HepG2 (cell line): ENCODE measurements around the gene TEX14. TPM values are rescaled to one million over a fixed set of nuclear protein-coding genes. Genes with fewer than 3 reads are reported as not detected.
A peak's percentile ranks its signal among the peaks of the same experiment; 100 is the strongest.

Experiments
- ELF4 ChIP-seq: sonication (generic); formaldehyde crosslinking; IDR thresholded peaks from 2 replicates; pipeline ENCODE4 v1.5.0; 2020; ENCODE audit warnings: missing genetic modification reagents, mild to moderate bottlenecking, moderate library complexity, borderline replicate concordance
- GPN1 ChIP-seq: sonication (generic); formaldehyde crosslinking; IDR thresholded peaks from 2 replicates; pipeline ENCODE4 v1.5.1; 2020; ENCODE audit warnings: missing genetic modification reagents, borderline replicate concordance
- HDAC1 ChIP-seq: sonication (generic); formaldehyde crosslinking; IDR thresholded peaks from 2 replicates; pipeline ENCODE4 v1.5.1; 2020; ENCODE audit warnings: mild to moderate bottlenecking, missing genetic modification reagents
- MTF1 ChIP-seq: sonication (generic); formaldehyde crosslinking; IDR thresholded peaks from 2 replicates; pipeline ENCODE4 v1.5.0; 2020; ENCODE audit warnings: missing genetic modification reagents
- POGK ChIP-seq: sonication (generic); formaldehyde crosslinking; conservative IDR thresholded peaks from 2 replicates; pipeline ENCODE4 v1.8.0; 2022; ENCODE audit warnings: mild to moderate bottlenecking, moderate library complexity, missing genetic modification reagents
- SALL1 ChIP-seq: sonication (generic); formaldehyde crosslinking; IDR thresholded peaks from 2 replicates; pipeline ENCODE4 v1.8.0; 2022; ENCODE audit warnings: mild to moderate bottlenecking, missing genetic modification reagents
- TAF15 ChIP-seq: fragments of 200-400 bp; formaldehyde crosslinking; IDR thresholded peaks from one replicate; pipeline ENCODE4 v1.6.1; 2018; ENCODE audit warnings: mild to moderate bottlenecking, low read depth, low read length; ENCODE audit not compliant: poor library complexity, severe bottlenecking
- TBX3 ChIP-seq: fragments of 450-650 bp; IDR thresholded peaks from 2 replicates; pipeline ENCODE4 v1.6.1; 2017; ENCODE audit warnings: antibody characterized with exemption, mild to moderate bottlenecking, inconsistent platforms, borderline replicate concordance
- ZNF230 ChIP-seq: sonication (generic); formaldehyde crosslinking; IDR thresholded peaks from 2 replicates; pipeline ENCODE4 v1.4.0; 2020; ENCODE audit warnings: mild to moderate bottlenecking, missing genetic modification reagents
- ZNF3 ChIP-seq: IDR thresholded peaks from 2 replicates; pipeline ENCODE4 v1.7.0; 2017; ENCODE audit warnings: inconsistent platforms
- ZNF331 ChIP-seq: sonication (generic); formaldehyde crosslinking; IDR thresholded peaks from 2 replicates; pipeline ENCODE4 v1.4.0; 2020; ENCODE audit warnings: missing genetic modification reagents
- ZNF333 ChIP-seq: sonication (generic); formaldehyde crosslinking; IDR thresholded peaks from 2 replicates; pipeline ENCODE4 v1.4.0; 2020; ENCODE audit warnings: mild to moderate bottlenecking, missing genetic modification reagents, borderline replicate concordance
- ZNF460 ChIP-seq: sonication (generic); formaldehyde crosslinking; IDR thresholded peaks from 2 replicates; pipeline ENCODE4 v1.5.1; 2020; ENCODE audit warnings: missing genetic modification reagents, mild to moderate bottlenecking, borderline replicate concordance
- ZNF746 ChIP-seq: sonication (generic); formaldehyde crosslinking; IDR thresholded peaks from 2 replicates; pipeline ENCODE4 v1.8.0; 2022; ENCODE audit warnings: mild to moderate bottlenecking, missing genetic modification reagents
- ZNF773 ChIP-seq: sonication (generic); formaldehyde crosslinking; IDR thresholded peaks from 2 replicates; pipeline ENCODE4 v1.4.0; 2020; ENCODE audit warnings: missing genetic modification reagents, borderline replicate concordance
- ZNF775 ChIP-seq: sonication (generic); formaldehyde crosslinking; IDR thresholded peaks from 2 replicates; pipeline ENCODE4 v1.4.0; 2020; ENCODE audit warnings: missing genetic modification reagents, mild to moderate bottlenecking, moderate library complexity, borderline replicate concordance
- polyA plus RNA-seq, 8 experiments: library from polyadenylated mRNA; depleted of rRNA in 3 of 8; stranded (reverse) in 7 of 8; unstranded in 1 of 8; fragments of >200 nt; fragmentation: Illumina TruSeq in 4 of 8; extraction: Trizol in 4 of 8; gene quantifications; 2 replicates each; pipeline versions ENCODE4 v1.2.1 to v1.2.3, GENCODE V29; 2011 to 2016; ENCODE audit warnings: low read depth in 4 of 8, missing spikeins in 1 of 8, mixed read lengths in 1 of 8; ENCODE audit not compliant: insufficient read depth in 1 of 8
- total RNA-seq, 5 experiments: library from RNA; depleted of rRNA; stranded (reverse); fragments of >200 nt; fragmentation: Illumina TruSeq; extraction: Trizol; gene quantifications; 2 replicates each; pipeline ENCODE4 v1.2.3, GENCODE V29; 2016; ENCODE audit warnings: low read depth in 1 of 5
- TF ChIP-seq, protein P1 (sequence below): sonication (generic); formaldehyde crosslinking; IDR thresholded peaks from 2 replicates; pipeline ENCODE4 v1.5.0; 2020; ENCODE audit warnings: missing genetic modification reagents, mild to moderate bottlenecking, borderline replicate concordance
- TF ChIP-seq, protein P2 (sequence below): sonication (generic); formaldehyde crosslinking; IDR thresholded peaks from 2 replicates; pipeline ENCODE4 v1.4.0; 2020; ENCODE audit warnings: low read depth, mild to moderate bottlenecking, missing genetic modification reagents
- TF ChIP-seq, protein P3 (sequence below): IDR thresholded peaks from 2 replicates; pipeline ENCODE4 v1.6.1; 2016; ENCODE audit warnings: low read depth, control low read depth
- TF ChIP-seq, protein P4 (sequence below): IDR thresholded peaks from 2 replicates; pipeline ENCODE4 v1.6.1; 2016
- TF ChIP-seq, protein P5 (sequence below): sonication (generic); formaldehyde crosslinking; IDR thresholded peaks from 2 replicates; pipeline ENCODE4 v1.4.0; 2020; ENCODE audit warnings: mild to moderate bottlenecking, missing genetic modification reagents

The TEX14 gene
- total and polyA plus RNA-seq, 2 of the 13 experiments (the other 11 are each of a cell fraction or from before 2014, with no cell fraction given), result 0.04 to 0.07 TPM

GRCh38 chr17:58692239-58693055 is 602 bp upstream of the TEX14 start, which contains the start of gene RAD51C (continued):
- peak; percentile 97 for TF ChIP-seq ZNF230
- TF ChIP-seq, protein P1, sequence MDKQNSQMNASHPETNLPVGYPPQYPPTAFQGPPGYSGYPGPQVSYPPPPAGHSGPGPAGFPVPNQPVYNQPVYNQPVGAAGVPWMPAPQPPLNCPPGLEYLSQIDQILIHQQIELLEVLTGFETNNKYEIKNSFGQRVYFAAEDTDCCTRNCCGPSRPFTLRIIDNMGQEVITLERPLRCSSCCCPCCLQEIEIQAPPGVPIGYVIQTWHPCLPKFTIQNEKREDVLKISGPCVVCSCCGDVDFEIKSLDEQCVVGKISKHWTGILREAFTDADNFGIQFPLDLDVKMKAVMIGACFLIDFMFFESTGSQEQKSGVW (CRISPR knock-in tag), result no peak
- TF ChIP-seq, protein P2, sequence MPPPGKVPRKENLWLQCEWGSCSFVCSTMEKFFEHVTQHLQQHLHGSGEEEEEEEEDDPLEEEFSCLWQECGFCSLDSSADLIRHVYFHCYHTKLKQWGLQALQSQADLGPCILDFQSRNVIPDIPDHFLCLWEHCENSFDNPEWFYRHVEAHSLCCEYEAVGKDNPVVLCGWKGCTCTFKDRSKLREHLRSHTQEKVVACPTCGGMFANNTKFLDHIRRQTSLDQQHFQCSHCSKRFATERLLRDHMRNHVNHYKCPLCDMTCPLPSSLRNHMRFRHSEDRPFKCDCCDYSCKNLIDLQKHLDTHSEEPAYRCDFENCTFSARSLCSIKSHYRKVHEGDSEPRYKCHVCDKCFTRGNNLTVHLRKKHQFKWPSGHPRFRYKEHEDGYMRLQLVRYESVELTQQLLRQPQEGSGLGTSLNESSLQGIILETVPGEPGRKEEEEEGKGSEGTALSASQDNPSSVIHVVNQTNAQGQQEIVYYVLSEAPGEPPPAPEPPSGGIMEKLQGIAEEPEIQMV (CRISPR knock-in tag), result peak; percentile 94
- peak; percentile 80 for TF ChIP-seq POGK
- peak; percentile 58; the same call in 1 of the 2 replicates for TF ChIP-seq HDAC1 (CRISPR knock-in tag)
- peak; percentile 88; the same call in 1 of the 2 replicates for TF ChIP-seq ZNF333 (CRISPR knock-in tag)
- TF ChIP-seq ELF4, result no peak; the same call in 1 of the 2 replicates
- peak; percentile 89 for TF ChIP-seq TAF15
- peak; percentile 96 for TF ChIP-seq MTF1 (CRISPR knock-in tag)
- TF ChIP-seq SALL1, result peak; percentile 93
- TF ChIP-seq, protein P3, sequence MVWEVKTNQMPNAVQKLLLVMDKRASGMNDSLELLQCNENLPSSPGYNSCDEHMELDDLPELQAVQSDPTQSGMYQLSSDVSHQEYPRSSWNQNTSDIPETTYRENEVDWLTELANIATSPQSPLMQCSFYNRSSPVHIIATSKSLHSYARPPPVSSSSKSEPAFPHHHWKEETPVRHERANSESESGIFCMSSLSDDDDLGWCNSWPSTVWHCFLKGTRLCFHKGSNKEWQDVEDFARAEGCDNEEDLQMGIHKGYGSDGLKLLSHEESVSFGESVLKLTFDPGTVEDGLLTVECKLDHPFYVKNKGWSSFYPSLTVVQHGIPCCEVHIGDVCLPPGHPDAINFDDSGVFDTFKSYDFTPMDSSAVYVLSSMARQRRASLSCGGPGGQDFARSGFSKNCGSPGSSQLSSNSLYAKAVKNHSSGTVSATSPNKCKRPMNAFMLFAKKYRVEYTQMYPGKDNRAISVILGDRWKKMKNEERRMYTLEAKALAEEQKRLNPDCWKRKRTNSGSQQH (CRISPR knock-in tag), result no peak; the same call in none of the 2 replicates
- TF ChIP-seq ZNF775 (CRISPR knock-in tag), result peak; percentile 93; the same call in 1 of the 2 replicates
- no peak; the same call in none of the 2 replicates for TF ChIP-seq ZNF331
- TF ChIP-seq, protein P4, sequence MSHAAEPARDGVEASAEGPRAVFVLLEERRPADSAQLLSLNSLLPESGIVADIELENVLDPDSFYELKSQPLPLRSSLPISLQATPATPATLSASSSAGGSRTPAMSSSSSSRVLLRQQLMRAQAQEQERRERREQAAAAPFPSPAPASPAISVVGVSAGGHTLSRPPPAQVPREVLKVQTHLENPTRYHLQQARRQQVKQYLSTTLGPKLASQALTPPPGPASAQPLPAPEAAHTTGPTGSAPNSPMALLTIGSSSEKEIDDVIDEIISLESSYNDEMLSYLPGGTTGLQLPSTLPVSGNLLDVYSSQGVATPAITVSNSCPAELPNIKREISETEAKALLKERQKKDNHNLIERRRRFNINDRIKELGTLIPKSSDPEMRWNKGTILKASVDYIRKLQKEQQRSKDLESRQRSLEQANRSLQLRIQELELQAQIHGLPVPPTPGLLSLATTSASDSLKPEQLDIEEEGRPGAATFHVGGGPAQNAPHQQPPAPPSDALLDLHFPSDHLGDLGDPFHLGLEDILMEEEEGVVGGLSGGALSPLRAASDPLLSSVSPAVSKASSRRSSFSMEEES (CRISPR knock-in tag), result peak; percentile 87
- TF ChIP-seq, protein P5, sequence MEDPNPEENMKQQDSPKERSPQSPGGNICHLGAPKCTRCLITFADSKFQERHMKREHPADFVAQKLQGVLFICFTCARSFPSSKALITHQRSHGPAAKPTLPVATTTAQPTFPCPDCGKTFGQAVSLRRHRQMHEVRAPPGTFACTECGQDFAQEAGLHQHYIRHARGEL (CRISPR knock-in tag), result peak; percentile 35; the same call in 1 of the 2 replicates
- peak; percentile 66; the same call in 1 of the 2 replicates for TF ChIP-seq ZNF746 (CRISPR knock-in tag)
- TF ChIP-seq GPN1 (CRISPR knock-in tag), result no peak
- TF ChIP-seq TBX3, result no peak
- peak; percentile 91 for TF ChIP-seq ZNF773 (CRISPR knock-in tag)
- no peak for TF ChIP-seq ZNF460 (CRISPR knock-in tag)
- TF ChIP-seq ZNF3 (CRISPR knock-in tag), result 0 out of 2 replicates have a peak, but pooled peaks have one; percentile 35
